Activated gamma-delta T cell (primary cell): ENCODE measurements around the gene INSYN2A.

Experiments used
- DNase-seq: peaks from one replicate; lab custom pipeline; 2025; lab: John Stamatoyannopoulos, UW
- total RNA-seq, 2 donors: gene quantifications; one replicate each; lab custom pipeline; 2026; lab: John Stamatoyannopoulos, UW

The INSYN2A gene, protein sequence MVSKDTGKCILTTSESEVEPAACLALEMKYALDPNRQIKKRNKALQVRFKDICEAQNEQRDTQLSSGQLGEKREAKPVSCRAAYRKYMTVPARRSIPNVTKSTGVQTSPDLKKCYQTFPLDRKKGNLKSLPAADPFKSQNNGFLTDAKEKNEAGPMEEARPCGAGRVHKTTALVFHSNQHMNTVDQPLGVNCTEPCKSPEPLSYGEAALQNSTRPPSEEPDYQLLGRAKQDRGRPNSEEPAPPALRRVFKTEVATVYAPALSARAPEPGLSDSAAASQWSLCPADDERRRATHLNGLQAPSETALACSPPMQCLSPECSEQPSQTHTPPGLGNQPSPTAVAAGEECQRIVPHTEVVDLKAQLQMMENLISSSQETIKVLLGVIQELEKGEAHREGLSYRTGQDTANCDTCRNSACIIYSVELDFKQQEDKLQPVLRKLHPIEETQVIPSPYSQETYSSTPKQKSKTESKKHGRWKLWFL
- total RNA-seq = 0 to 0.22 reads per million in 2 donors

DNA sequence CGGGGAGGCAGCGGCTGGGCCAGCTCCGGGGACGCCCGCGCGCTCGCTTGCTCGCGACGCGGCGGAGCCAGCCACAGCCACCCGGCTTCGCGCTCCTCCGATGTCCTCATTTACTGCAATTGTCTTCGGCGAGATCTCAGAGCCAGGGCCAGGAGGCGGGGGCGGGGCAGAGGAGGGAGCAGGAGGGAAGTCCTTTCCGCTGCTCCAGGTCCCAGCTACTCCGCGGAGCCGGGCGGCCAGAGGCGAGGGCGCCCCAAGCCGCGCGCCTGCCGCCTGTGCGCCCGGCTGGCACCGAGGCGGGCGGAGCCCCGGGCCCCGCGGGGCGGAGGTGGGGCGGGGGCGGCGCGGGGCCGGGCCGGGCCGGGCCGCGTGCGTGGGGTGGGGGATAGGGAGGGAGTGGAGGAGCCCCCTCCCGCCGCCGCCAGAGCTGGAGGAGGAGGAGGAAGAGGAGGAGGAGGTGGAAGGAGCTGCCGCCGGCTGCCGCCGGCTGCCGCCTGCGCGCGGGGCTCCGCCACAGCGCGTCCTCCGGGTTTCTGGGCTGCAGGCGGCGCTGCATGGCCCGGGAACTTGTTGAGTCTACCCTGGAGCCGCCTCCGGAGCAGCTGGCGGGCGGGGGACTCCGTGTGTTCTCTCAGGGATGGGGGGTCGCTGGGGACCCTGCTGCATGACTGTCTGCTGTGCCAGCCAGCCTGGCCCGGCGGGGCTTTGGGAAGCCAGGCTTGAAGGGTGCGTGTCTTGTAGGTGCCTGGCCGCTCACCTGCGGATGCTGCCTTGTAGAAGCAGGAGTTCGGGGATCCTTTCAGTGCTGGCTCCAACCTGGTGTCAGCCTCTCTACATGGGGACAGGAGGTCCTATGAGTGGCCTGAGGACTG is at the start of gene INSYN2A:
Gene INSYN2A, minus strand, starts transcription at position 310 of the 872 bp plus-strand sequence. CDS start 20,196 bp downstream, outside the sequence.
- no peak for DNase-seq

DNA sequence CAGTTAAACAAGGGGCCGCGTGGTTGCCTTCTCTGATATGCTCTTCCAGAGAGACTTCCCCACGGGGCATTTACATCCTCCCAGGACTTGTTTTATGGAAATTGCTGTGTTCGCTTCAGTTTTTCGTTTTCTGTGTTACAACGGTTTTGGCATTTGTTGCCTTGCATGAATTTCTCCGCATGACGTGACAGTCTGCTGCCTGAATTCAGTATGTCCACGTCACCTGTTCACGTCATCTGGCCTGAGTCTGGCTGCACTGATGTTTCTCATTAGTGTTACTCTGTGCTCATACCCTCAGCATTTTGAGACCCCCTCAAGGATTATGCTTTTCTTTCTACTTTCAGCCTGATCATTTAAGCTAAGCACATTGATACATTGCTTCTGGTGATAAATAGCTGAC is 49.1 kb upstream of the INSYN2A start:
- DNase-seq = no peak

DNA sequence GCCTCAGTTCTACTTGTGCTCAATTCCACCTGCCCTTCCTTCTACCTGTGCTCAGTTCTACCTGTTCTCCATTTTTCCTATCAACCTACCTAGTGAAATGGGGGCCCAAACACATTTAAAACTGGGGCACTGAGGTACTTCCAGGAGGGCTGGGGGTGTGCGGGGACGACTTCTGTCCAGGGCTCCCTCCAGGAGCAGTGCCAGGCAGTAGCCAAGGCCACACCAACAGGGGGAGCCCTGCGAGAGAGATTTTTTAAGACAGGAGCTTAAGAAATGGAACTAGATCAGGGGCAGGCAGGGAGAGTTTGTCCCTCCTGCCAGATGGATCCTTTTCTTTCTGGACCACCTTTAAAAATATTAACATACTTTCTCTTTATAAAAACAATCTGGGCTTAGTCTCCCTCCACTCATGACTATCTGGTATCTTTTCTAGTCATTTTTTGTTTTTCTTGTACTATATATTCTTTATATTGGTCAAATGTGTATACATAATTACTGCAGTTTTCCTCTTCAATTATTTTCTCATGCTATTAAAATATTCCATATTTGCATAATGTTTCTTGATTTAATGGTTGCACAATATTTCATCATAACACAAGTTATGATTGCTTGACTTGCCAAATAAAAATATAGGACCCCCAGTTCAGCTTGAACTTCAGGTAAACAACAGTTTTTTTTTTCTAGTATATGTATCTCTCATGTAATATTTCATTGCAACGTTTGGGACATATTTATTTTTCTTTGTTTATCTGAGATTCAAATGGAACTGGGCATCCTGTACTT is 47.3 kb upstream of the INSYN2A start:
- no peak for DNase-seq

DNA sequence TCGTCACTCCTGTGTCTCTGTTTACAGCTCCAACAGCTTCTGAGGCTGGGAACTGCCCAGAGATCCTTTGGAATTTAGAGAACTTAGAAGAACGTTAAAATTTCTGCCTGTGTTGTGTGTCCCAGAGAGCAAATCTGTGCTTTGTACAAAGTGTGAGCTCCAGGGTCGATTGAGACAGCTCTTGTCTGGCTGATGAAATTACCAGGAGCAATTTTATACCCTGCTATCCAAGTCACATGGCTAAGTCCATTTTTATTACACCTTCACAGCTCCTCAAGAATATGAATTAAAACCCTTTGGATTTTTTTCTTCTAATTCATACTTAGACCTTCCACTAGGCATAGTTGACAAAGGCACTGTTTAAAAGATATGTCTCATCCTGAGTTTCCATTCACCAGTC is 46.5 kb upstream of the INSYN2A start:
- DNase-seq = no peak

DNA sequence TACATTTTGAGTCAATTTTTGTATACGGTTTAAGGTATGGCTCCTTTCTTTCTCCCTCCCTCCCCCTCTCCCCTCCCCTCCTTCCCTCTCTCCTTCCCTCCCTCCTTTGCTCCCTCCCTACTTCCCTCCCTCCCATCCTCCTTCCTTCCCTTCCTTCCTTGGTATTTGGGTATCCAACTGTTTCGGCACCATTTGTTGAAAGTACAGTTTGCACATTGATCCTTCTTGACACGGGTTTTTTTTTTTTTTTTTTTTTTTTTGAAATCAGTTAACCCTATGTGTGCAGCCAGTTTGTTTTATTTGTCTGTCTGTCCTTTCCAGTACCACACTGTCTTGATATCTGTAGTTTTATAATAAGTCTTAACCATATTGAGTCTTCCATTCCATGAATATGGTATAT is 39.9 kb upstream of the INSYN2A start:
- DNase-seq = no peak

DNA sequence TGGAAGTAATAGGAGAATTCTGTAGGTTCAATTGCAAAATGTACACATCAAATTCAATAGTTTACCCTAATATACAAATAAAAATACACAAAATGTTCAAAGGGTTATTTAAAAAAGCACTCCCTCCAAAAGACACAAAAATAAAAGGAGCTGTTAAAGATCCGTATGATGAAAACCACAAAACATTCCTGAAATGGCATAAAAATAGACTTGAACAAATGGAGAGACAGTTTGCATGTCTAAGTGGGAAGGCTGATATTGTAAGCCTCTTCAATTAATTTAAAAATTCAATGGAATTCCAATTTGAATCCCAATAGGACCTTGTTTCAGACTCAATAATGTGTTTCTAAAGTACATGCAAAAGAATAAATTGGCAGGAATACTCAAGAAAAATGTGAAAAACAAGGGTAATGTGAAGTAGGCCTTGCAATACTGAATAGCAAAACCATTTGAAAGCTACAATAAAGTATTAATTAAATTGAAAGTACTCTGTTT is 38.0 kb upstream of the INSYN2A start:
- DNase-seq = no peak

DNA sequence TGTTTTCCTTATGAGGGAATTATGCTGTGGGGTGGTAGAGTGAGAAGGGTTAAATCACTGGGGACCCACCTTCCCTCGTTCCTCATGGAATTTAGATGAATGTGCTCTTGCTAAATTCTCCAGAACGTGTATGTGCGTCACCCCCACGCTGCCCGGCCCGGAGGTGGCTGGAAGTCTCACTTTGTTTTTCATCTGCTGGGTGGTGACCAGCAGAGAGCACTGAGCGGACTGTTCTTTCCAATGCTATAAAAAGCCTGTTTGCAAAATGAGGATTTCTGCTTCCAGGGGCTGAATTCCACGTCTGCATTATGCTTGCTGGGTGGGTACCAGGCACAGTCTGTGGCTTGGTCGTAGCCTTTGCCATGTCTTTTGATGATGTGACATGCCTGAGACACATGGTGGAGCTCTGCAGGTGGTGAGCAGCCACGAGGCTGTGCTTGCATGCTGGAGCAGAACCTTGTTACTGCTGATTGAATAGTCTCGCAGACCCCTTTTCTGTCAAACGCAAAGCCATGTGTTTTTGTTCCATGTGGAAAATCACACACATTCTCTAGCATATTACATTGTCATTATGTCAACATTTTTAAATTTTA is 31.9 kb upstream of the INSYN2A start:
- no peak for DNase-seq

DNA sequence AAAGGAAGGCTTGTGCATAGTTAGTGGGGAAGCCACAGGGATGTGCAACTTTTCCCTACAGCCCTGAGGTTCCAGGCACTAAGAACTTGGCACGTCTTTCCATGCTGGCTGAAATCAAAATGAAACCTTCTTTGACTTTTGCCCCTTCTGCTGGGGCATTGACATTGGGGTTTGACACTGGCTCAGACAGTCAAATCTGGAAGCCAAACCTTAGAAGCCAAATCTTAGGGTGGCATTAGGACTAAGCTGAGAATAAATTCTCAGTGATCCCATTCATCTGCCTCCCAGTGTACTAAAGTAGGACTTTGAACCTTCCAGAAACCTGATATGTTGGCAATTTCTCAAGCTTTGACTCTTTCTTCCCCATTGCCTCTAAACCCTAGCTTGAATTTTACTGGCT is 31.3 kb upstream of the INSYN2A start:
- DNase-seq = no peak

DNA sequence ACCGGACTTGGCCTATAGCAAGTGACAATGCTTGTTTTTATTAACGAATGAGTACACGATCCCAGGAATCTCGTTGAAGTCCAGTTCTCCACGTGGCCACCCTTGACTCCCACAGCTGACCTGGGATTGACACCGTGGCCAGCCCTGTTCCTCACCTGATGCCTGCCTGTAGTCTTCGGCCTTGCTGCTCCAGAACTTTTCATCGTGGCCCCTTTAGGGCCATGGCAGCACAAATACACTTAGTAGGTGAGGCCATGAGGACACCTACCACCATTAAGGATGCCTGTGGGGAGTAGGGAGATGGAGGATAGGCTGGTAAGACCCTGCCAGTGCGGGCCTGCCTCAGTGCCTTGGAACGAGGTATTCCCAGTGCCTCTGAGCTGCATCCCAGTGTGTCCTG is 30.6 kb upstream of the INSYN2A start:
- no peak for DNase-seq

DNA sequence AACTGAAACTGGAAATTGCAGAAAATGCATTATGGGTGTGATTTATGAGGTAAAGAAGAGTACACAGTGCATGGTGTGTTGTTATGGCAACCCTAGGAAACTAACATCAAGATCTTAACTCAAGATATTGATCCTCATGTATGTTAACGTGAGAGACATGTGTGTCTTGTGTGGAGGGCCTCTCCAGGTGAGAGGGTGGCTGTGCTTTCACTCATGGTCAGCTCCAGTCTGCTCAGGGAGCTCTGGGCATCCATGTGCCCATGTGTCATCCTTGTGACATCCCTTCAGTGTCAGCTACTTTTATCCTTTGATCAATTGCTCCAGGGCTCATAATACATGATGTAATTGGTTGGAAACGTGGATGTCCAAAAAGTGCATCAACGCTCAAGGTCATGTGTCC is 24.9 kb upstream of the INSYN2A start:
- no peak for DNase-seq

DNA sequence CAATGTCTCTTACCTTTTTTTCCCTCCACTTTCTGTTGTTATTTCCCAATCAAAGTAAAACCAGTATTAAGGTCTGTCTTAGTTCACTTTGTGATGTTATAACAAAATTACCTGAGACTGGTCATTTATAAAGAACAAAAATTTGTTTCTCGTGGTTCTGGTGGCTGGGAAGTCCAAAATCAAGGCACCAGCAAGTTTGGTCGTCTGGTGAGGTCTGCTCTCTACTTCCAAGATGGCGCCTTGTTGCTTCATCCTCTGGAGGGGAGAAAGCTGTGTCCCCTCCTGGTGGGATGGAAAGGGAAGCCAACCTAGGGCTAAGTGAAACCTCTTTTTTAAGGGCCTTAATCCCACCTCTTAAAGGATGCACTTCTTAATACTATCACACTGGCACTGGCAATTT is 22.3 kb upstream of the INSYN2A start:
- no peak for DNase-seq

DNA sequence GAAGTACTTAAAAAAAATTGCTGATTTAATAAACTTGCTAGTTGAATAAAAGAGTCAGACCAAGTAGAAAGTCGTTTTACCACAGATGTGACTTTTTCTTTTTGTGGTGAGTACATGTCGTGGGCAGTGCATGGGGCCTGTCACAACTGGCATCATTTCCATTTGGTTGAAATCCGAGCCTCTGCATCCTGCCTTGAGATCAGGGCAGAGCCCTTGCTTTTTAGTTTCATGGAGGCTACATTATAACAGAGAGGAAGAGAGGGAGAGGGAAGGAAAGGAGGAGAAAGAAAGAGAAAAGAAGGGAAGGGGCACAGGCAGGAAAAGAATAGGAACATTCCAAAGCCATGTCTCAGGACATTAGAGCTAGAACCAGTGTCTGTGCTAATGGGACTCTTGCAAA is 20.4 kb upstream of the INSYN2A start:
- no peak for DNase-seq

DNA sequence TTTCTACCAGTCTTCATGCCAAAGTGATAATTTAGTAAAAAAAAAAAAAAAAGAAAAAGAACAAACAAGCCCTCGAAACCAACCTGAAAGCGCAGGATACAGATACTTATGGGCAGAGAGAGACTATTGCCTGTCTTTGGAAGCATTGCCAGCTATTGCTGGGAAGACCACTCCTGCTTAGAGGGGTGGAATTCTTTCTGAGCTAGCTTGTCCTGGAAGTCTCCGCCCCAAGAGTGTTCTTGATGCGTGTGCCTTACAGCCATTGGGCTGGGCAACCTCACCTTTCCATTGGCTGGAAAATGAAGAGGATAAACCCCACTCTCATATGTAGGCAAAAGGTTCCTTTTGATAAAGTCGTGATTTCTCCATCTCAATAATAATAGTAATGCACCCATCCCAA is 19.9 kb upstream of the INSYN2A start:
- DNase-seq = no peak

DNA sequence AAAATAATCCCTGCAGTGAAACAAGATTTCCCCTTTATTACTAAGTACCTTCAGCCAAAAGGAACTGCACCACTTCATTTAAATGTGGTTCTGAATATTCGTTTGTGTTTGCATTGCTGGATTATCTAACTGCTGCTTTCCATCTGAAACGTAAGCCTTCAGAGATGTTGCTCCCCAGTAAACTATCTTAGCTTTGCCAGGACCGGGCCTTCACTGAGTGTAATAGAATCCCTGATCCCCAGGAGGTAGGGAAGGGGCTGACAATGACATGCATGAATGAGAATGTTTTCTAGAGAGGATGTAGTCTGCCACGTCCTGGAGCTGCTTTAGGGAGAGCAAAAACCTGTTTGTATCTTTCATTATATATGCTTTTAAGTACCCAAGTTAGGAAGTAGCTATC is 19.5 kb upstream of the INSYN2A start:
- no peak for DNase-seq

DNA sequence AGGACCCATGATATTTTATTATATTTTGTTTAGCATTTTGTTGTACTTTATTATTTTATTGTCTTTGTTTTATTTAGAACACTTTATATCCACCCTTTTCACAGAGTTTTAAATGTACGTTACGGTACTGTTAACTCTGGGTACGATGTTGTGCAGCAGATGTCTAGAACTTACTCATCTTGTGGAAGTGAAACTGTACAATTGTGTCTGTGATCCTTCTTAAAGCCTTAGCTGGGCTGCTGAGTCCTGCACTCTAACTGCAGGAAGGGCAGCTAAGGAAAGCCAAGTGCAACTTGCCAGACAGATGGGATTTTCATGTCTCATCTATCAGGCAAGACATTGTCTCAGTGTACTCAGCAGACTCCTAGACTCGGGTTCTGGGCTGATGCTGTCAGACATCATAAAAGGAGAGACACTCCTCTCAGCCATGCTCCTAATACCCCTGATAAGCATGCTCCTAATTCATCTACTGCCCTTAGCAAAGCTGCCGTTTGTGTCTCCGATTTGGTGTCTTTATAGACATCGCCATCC is 14.6 kb upstream of the INSYN2A start:
- DNase-seq = no peak

DNA sequence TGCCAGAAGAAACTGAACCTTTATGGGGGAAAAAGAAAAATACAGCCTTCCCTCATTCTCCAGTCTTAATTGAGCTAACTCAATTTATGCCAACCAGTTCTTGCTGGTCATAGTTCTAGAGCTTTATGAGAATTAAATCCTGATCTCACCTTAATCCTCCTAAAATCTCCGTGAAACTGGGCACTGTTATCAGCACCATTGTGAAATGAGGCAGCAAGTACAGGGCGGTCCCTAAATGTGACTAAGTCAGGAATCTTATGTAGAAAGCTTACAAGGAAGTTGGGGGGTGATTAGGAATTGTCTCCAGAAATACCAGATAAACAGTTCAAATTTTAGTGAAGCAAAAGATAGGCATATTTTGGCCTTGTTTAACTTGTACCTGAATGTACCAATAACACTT is 10.7 kb upstream of the INSYN2A start:
- DNase-seq = no peak

DNA sequence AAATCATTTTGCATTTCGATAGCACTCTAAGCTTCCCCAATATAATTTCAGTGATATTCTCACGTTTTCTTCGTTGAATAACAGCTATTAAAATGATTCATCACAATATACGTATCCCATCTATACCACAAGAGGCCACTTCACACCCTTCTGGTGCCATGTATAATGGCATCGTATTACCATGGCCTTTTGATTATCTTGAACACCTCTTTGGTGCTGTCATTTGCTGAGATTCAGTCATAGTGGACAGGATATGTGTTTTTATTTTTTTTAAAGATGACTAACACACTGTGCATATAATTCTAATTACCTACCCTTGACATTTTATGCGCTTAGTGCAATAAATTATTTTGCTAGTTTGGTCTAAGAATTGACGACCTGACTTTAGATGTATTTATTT is 6.7 kb upstream of the INSYN2A start:
- no peak for DNase-seq

DNA sequence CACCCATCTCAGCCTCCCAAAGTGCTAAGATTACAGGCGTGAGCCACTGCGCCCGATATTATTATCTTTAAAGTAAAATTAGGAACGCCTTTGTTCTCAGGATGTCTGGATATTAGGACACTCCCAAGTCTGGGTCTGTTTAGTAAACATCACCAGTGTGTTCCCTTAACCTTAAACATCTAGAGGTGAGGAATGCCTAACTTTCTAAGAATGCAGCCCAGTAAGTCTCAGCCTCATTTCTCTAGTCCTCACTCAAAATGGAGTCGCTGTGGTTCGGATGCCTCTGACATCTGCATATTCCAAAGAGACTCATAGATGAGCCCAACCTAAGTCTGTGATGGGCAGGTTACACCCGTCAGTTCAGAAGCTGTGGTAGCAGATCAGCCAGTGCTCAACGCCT is 4.3 kb upstream of the INSYN2A start:
- DNase-seq = no peak

DNA sequence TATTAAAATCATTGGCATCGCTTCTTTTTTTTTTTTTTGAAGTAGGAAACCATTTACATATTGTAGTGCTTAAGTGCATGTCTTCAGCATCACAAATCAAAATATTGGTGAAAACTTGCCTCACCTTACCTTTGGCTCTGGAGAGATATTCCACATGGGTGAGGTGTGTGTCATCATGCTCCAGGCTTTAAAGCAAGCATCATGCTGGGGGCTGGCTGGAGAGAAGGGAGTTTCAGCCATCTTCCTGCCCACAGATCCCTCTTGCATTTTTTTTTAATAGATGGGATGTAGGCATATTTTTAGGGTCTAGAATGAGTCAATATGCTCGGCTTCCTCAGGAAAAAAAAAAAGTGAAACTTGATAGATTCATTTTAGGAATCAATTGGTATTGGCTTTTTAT is 2.3 kb upstream of the INSYN2A start:
- no peak for DNase-seq

DNA sequence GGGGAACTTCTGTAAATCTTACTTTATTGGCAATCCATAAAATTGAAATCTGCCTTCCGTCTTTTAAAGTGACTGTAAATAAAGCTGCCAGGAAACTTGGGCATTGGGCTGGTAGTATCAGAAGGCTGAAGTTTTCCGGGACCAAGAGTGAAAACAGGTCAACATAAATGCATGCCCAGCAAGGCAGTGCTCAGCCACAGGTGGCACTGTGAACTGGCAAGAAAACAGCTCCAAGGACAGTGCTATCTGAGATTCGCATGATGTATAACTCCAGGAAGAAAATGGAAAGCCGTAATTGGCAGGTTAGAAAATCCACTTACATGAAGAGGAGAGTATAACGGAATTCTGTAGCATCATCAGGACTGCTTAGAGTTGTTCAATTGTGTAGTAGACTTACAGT is 1.9 kb upstream of the INSYN2A start:
- DNase-seq = no peak

DNA sequence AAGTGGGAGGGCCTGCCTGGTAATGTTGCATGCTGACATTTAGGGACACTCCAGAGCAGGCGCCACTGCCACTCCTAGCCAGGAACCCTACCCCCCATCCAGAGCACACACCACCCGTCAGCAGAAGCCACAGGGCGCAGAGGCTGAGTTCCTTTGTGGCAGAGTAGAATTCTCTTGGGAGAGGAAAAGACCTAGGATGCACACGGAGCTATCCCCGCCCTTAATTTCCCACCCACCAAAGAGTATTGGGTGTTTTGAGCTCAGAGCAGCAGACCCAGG is 702 bp upstream of the INSYN2A start:
- DNase-seq = no peak
